Measurements from ENCODE around the gene CDC42SE1. TPM values are rescaled to one million over a fixed set of nuclear protein-coding genes. Genes with fewer than 3 reads are reported as not detected.

CDC42SE1 gene
- total RNA-seq, 1 experiment from 2014 or later, result 76.3 TPM

- Mint-ChIP-seq H3K27ac (no peak overlapping the region), H3K4me1 (peaks cover 26% of the 10 kb centered on the region), H3K36me3 (no peaks in the 10 kb centered on the region), H3K27me3 (ENCODE audit: low read depth) (no peaks in the 10 kb centered on the region), H3K4me3 (no peak overlapping the region), H3K9me3 (no peaks in the 10 kb centered on the region)
- ChIA-PET CTCF (no interaction called here), POLR2A (no interaction called here)
- no peak for ATAC-seq
- TF ChIP-seq ELF4 (CRISPR knock-in tag; IDR thresholded peaks at IDR 0.05; ENCODE audit: low read depth), result no peak
- TF ChIP-seq IRF2 (CRISPR knock-in tag; IDR thresholded peaks at IDR 0.05; ENCODE audit: borderline replicate concordance, low read depth), result no peak
- no peak for TF ChIP-seq USF2 (CRISPR knock-in tag; IDR thresholded peaks at IDR 0.05)
- no peak for TF ChIP-seq FOXP4 (CRISPR knock-in tag; IDR thresholded peaks at IDR 0.05)
- no peak for TF ChIP-seq ZNF232 (CRISPR knock-in tag; IDR thresholded peaks at IDR 0.05)
- no peak for TF ChIP-seq USF1 (CRISPR knock-in tag; IDR thresholded peaks at IDR 0.05)
- no peak for TF ChIP-seq CREB1 (CRISPR knock-in tag; IDR thresholded peaks at IDR 0.05)
- TF ChIP-seq SOX15 (CRISPR knock-in tag; IDR thresholded peaks at IDR 0.05), result no peak
- no peak for TF ChIP-seq FOXK1 (CRISPR knock-in tag; IDR thresholded peaks at IDR 0.05)
- TF ChIP-seq CREM (CRISPR knock-in tag; IDR thresholded peaks at IDR 0.05), result no peak
- no peak for TF ChIP-seq ZMAT4 (CRISPR knock-in tag; IDR thresholded peaks at IDR 0.05)
- no peak for TF ChIP-seq ZNF396 (CRISPR knock-in tag; IDR thresholded peaks at IDR 0.05; ENCODE audit: borderline replicate concordance)
- no peak for TF ChIP-seq ZBTB21 (CRISPR knock-in tag; IDR thresholded peaks at IDR 0.05; ENCODE audit: borderline replicate concordance)
- TF ChIP-seq FOXP1 (CRISPR knock-in tag; IDR thresholded peaks at IDR 0.05; ENCODE audit: borderline replicate concordance), result no peak
- TF ChIP-seq NR1H2 (CRISPR knock-in tag; IDR thresholded peaks at IDR 0.05), result no peak
- TF ChIP-seq E2F5 (CRISPR knock-in tag; IDR thresholded peaks at IDR 0.05), result no peak
- TF ChIP-seq IRF1 (CRISPR knock-in tag; IDR thresholded peaks at IDR 0.05), result no peak
- TF ChIP-seq ERG (CRISPR knock-in tag; IDR thresholded peaks at IDR 0.05), result no peak
- TF ChIP-seq PRRX2 (CRISPR knock-in tag; IDR thresholded peaks at IDR 0.05), result no peak
- no peak for TF ChIP-seq HMGA2 (CRISPR knock-in tag; IDR thresholded peaks at IDR 0.05)
- DNase-seq (ENCODE audit: low spot score), result no peak
Observed at GRCh38 chr1:151002611-151003010, 56.8 kb downstream of the CDC42SE1 start.

- DNase-seq (ENCODE audit: low spot score) (no peak), ATAC-seq (no peak)
- H3K36me3 Mint-ChIP-seq, result no peaks in the 10 kb centered on the region
- H3K27me3 Mint-ChIP-seq (ENCODE audit: low read depth), result no peaks in the 10 kb centered on the region
- no peak overlapping the region for H3K4me3 Mint-ChIP-seq
- ChIA-PET POLR2A (no interaction called here), CTCF (interaction anchor here (0.6 to 3.3 kb wide), 7 partner anchors 21 to 442 kb away, joined by 3 to 21 read pairs (median 3); partner anchors contain the start of gene ANXA9)
- no peaks in the 10 kb centered on the region for H3K9me3 Mint-ChIP-seq
- no peak overlapping the region for H3K27ac Mint-ChIP-seq
- H3K4me1 Mint-ChIP-seq, result peaks cover 21% of the 10 kb centered on the region
- TF ChIP-seq GABPB1 (CRISPR knock-in tag; IDR thresholded peaks at IDR 0.05) (no peak), IRF1 (CRISPR knock-in tag; IDR thresholded peaks at IDR 0.05) (no peak), OVOL2 (CRISPR knock-in tag; IDR thresholded peaks at IDR 0.05; ENCODE audit: borderline replicate concordance) (no peak), PRDM15 (CRISPR knock-in tag; IDR thresholded peaks at IDR 0.05) (no peak), ATF2 (CRISPR knock-in tag; IDR thresholded peaks at IDR 0.05; ENCODE audit: borderline replicate concordance, low read depth) (no peak)
Observed at GRCh38 chr1:151002051-151002450, 57.4 kb downstream of the CDC42SE1 start.

Measured in WTC11 (cell line).